WTC11 (cell line): ENCODE measurements around the gene CFAP100. TPM values are rescaled to one million over a fixed set of nuclear protein-coding genes. Genes with fewer than 3 reads are reported as not detected.

Source experiments
- ATAC-seq: fragments of 200-7000 bp; cut with Tn5 transposase; 2 replicates; pipeline ENCODE4 v1.10.0; 2021; ENCODE audit warnings: mild to moderate bottlenecking, moderate library complexity
- CTCF ChIA-PET: fragments of 300-600 bp; sonication (Branson Sonifier 250); formaldehyde crosslinking; loops from one replicate; lab custom pipeline; 2021; ENCODE audit warnings: antibody characterized with exemption; lab: Charles Lee
- POLR2A ChIA-PET: fragments of 350-600 bp; sonication (Branson Sonifier 250); formaldehyde crosslinking; loops from one replicate; lab custom pipeline; 2021; ENCODE audit warnings: antibody characterized with exemption; lab: Charles Lee
- DNase-seq: peaks from one replicate; pipeline ENCODE4 v3.0.0; 2021; ENCODE audit warnings: low spot score
- H3K27ac Mint-ChIP-seq: 2 replicates; pipeline ENCODE4 v1.8.0; 2021; ENCODE audit warnings: mixed read lengths
- H3K27me3 Mint-ChIP-seq: 2 replicates; pipeline ENCODE4 v1.8.0; 2021; ENCODE audit warnings: low read depth, mild to moderate bottlenecking, moderate library complexity, mixed read lengths
- H3K36me3 Mint-ChIP-seq: 2 replicates; pipeline ENCODE4 v1.8.0; 2021; ENCODE audit warnings: mixed read lengths
- H3K4me1 Mint-ChIP-seq: 2 replicates; pipeline ENCODE4 v1.8.0; 2022; ENCODE audit warnings: mixed read lengths
- H3K4me3 Mint-ChIP-seq: 2 replicates; pipeline ENCODE4 v1.8.0; 2021; ENCODE audit warnings: mild to moderate bottlenecking, moderate library complexity, mixed read lengths
- H3K9me3 Mint-ChIP-seq: 2 replicates; pipeline ENCODE4 v1.8.0; 2021; ENCODE audit warnings: mixed read lengths
- ATF2 ChIP-seq: sonication (generic); formaldehyde crosslinking; IDR thresholded peaks from 2 replicates; pipeline ENCODE4 v1.8.1; 2022; ENCODE audit warnings: low read depth, missing genetic modification reagents, borderline replicate concordance
- ATF6 ChIP-seq: sonication (generic); formaldehyde crosslinking; IDR thresholded peaks from 2 replicates; pipeline ENCODE4 v1.8.1; 2023; ENCODE audit warnings: mild to moderate bottlenecking, missing genetic modification reagents
- ESRRA ChIP-seq: sonication (generic); formaldehyde crosslinking; IDR thresholded peaks from 2 replicates; pipeline ENCODE4 v1.8.1; 2022; ENCODE audit warnings: mild to moderate bottlenecking, missing genetic modification reagents, borderline replicate concordance
- FOXP4 ChIP-seq: sonication (generic); formaldehyde crosslinking; IDR thresholded peaks from 2 replicates; pipeline ENCODE4 v1.8.0; 2022; ENCODE audit warnings: mild to moderate bottlenecking, missing genetic modification reagents
- GABPB1 ChIP-seq: sonication (generic); formaldehyde crosslinking; IDR thresholded peaks from 2 replicates; pipeline ENCODE4 v1.8.1; 2023; ENCODE audit warnings: mild to moderate bottlenecking, missing genetic modification reagents
- JUN ChIP-seq: sonication (generic); formaldehyde crosslinking; IDR thresholded peaks from 2 replicates; pipeline ENCODE4 v1.8.0; 2023; ENCODE audit warnings: mild to moderate bottlenecking, missing genetic modification reagents
- MLX ChIP-seq: sonication (generic); formaldehyde crosslinking; IDR thresholded peaks from 2 replicates; pipeline ENCODE4 v1.8.1; 2023; ENCODE audit warnings: mild to moderate bottlenecking, missing genetic modification reagents, moderate library complexity
- MXD4 ChIP-seq: fragments of 250-450 bp; sonication (Bioruptor Pico); IDR thresholded peaks from 2 replicates; pipeline ENCODE4 v1.8.0; 2021; ENCODE audit warnings: mild to moderate bottlenecking, moderate library complexity, borderline replicate concordance
- NFYB ChIP-seq: sonication (generic); formaldehyde crosslinking; conservative IDR thresholded peaks from 2 replicates; pipeline ENCODE4 v1.8.0; 2022; ENCODE audit warnings: low read depth, missing genetic modification reagents
- STAT6 ChIP-seq: sonication (generic); formaldehyde crosslinking; conservative IDR thresholded peaks from 2 replicates; pipeline ENCODE4 v1.8.1; 2023; ENCODE audit warnings: mild to moderate bottlenecking, low read depth, missing genetic modification reagents, moderate library complexity
- TEAD4 ChIP-seq: sonication (generic); formaldehyde crosslinking; IDR thresholded peaks from 2 replicates; pipeline ENCODE4 v1.8.0; 2022; ENCODE audit warnings: mild to moderate bottlenecking, missing genetic modification reagents
- USF1 ChIP-seq: sonication (generic); formaldehyde crosslinking; IDR thresholded peaks from 2 replicates; pipeline ENCODE4 v1.8.0; 2022; ENCODE audit warnings: mild to moderate bottlenecking, missing genetic modification reagents
- ZNF121 ChIP-seq: sonication (generic); formaldehyde crosslinking; IDR thresholded peaks from 2 replicates; pipeline ENCODE4 v1.8.0; 2023; ENCODE audit warnings: missing genetic modification reagents
- ZNF281 ChIP-seq: sonication (generic); formaldehyde crosslinking; IDR thresholded peaks from 2 replicates; pipeline ENCODE4 v1.8.0; 2023; ENCODE audit warnings: mild to moderate bottlenecking, missing genetic modification reagents
- ZNF425 ChIP-seq: fragments of 250-450 bp; sonication (Bioruptor Pico); conservative IDR thresholded peaks from 2 replicates; pipeline ENCODE4 v1.9.0; 2021; ENCODE audit warnings: mild to moderate bottlenecking
- ZNF532 ChIP-seq: fragments of 250-450 bp; sonication (Bioruptor Pico); IDR thresholded peaks from 2 replicates; pipeline ENCODE4 v1.9.0; 2021; ENCODE audit warnings: mild to moderate bottlenecking, borderline replicate concordance
- total RNA-seq: library from RNA; stranded (reverse); gene quantifications from 3 replicates; pipeline ENCODE4 v1.2.3, GENCODE V29; 2021

Gene CFAP100
- total RNA-seq, 1 experiment from 2014 or later, result not detected

GRCh38 chr3:126348308-126348920 is 46.3 kb upstream of the CFAP100 start:
- Mint-ChIP-seq H3K4me1 (no peaks in the 10 kb centered on the region), H3K9me3 (no peaks in the 10 kb centered on the region)
- CTCF ChIA-PET, result interaction anchor here (0.6 to 2.5 kb wide), 23 partner anchors 8 to 419 kb away, joined by 3 to 18 read pairs (median 4); partner anchors contain the start of genes ALDH1L1 and KLF15

More at GRCh38 chr3:126348308-126348920, 46.3 kb upstream of the CFAP100 start:
- peak; percentile 71 for ATAC-seq
- Mint-ChIP-seq H3K27me3 (no peaks in the 10 kb centered on the region), H3K36me3 (peaks cover 2% of the 10 kb centered on the region; the same call in 1 of the 2 replicates), H3K4me3 (no peak overlapping the region), H3K27ac (no peak overlapping the region; the same call in 1 of the 2 replicates)
- peak; percentile 50 for DNase-seq
- no peak for TF ChIP-seq FOXP4 (CRISPR knock-in tag)
- TF ChIP-seq NFYB (CRISPR knock-in tag), result no peak
- no peak for TF ChIP-seq ZNF121 (CRISPR knock-in tag)
- TF ChIP-seq ZNF425 (CRISPR knock-in tag), result no peak
- TF ChIP-seq TEAD4 (CRISPR knock-in tag), result no peak
- TF ChIP-seq STAT6 (CRISPR knock-in tag), result no peak
- no peak for TF ChIP-seq GABPB1 (CRISPR knock-in tag)
- TF ChIP-seq ZNF281 (CRISPR knock-in tag), result no peak
- TF ChIP-seq ZNF532 (CRISPR knock-in tag), result no peak
- TF ChIP-seq ATF6 (CRISPR knock-in tag), result no peak
- TF ChIP-seq JUN, result no peak
- no peak for TF ChIP-seq ESRRA (CRISPR knock-in tag)
- no peak for TF ChIP-seq USF1
- TF ChIP-seq MLX, result no peak
- TF ChIP-seq MXD4 (CRISPR knock-in tag), result no peak
- no peak for TF ChIP-seq ATF2 (CRISPR knock-in tag)
- POLR2A ChIA-PET, result interaction anchor here (1.1 kb wide), 1 partner anchor 137 kb away, joined by 3 read pairs; no protein-coding TSS in a partner anchor
